HepG2 (cell line): ENCODE data around the gene OSBPL5. TPM values are rescaled to one million over a fixed set of nuclear protein-coding genes. Genes with fewer than 3 reads are reported as not detected.

Experiments used
- ATAC-seq: fragments of 200-7000 bp; cut with Tn5 transposase; 3 replicates; pipeline ENCODE4 v1.9.1; 2020; ENCODE audit warnings: mild to moderate bottlenecking, moderate library complexity
- BruUV-seq: library from RNA; stranded (reverse); fragments of 400-500 nt; replicated peaks from 2 replicates; lab custom pipeline; 2021; lab: Mats Ljungman, UMichigan
- CTCF ChIA-PET: fragments of 300-600 bp; formaldehyde crosslinking; extraction: SDS; loops from one replicate; lab custom pipeline; 2021; ENCODE audit warnings: low total read pairs, inconsistent platforms, low intra/inter-chr PET ratio; lab: Yijun Ruan, JAX
- POLR2A ChIA-PET: fragments of 350-600 bp; sonication (Branson Sonifier 250); formaldehyde crosslinking; loops from one replicate; lab custom pipeline; 2020; ENCODE audit warnings: antibody characterized with exemption, inconsistent platforms; lab: Yijun Ruan, JAX
- DNase-seq: peaks from one replicate; pipeline ENCODE4 v3.0.0-alpha.2; 2015; ENCODE audit warnings: low spot score
- FAIRE-seq: peaks from 3 replicates; lab custom pipeline; 2011; peaks lifted over from hg19 to GRCh38; lab: Jason Lieb, UNC
- H2AFZ ChIP-seq: one replicate; pipeline ENCODE4 v1.6.1; 2011; ENCODE audit warnings: low read length, inconsistent platforms
- H3K27ac ChIP-seq: fragments of 300-600 bp; 3 replicates; pipeline ENCODE4 v1.8.0; 2011; ENCODE audit warnings: mixed run types, mild to moderate bottlenecking, mixed read lengths, low read length, inconsistent platforms; ENCODE audit not compliant: insufficient read depth; ENCODE audit errors: extremely low read length
- H3K27me3 ChIP-seq, 2 experiments: fragments of 200-600 bp in 1 of 2; 2 replicates in 1 of 2; 3 replicates in 1 of 2; pipeline versions ENCODE4 v1.6.0 to v1.8.0; 2011; ENCODE audit warnings: low read length in 2 of 2, mild to moderate bottlenecking in 2 of 2, moderate library complexity in 2 of 2, inconsistent platforms in 1 of 2; ENCODE audit not compliant: insufficient read depth in 2 of 2, control insufficient read depth in 1 of 2
- H3K36me3 ChIP-seq, 2 experiments: fragments of 200-600 bp in 1 of 2; replicated peaks in 1 of 2; 2 replicates in 1 of 2; 3 replicates in 1 of 2; pipeline versions ENCODE4 v1.5.1 to v1.8.0; 2011; ENCODE audit warnings: low read length in 2 of 2, inconsistent platforms in 1 of 2; ENCODE audit not compliant: insufficient read depth in 2 of 2, control insufficient read depth in 1 of 2
- H3K4me1 ChIP-seq: 2 replicates; pipeline ENCODE4 v1.5.1; 2012; ENCODE audit warnings: low read length, inconsistent platforms; ENCODE audit not compliant: insufficient read depth
- H3K4me2 ChIP-seq: 2 replicates; pipeline ENCODE4 v1.6.0; 2011; ENCODE audit warnings: low read depth, low read length, inconsistent platforms
- H3K4me3 ChIP-seq, 3 experiments: fragments of 200-600 bp in 1 of 3; sonication (generic), shearing (Covaris generic) in 1 of 3; replicated peaks in 1 of 3; 2 replicates each; pipeline ENCODE4 v1.5.1; 2011 to 2016; ENCODE audit warnings: low read length in 3 of 3, inconsistent platforms in 2 of 3, low read depth in 2 of 3, mild to moderate bottlenecking in 2 of 3, control low read depth in 1 of 3, mixed read lengths in 1 of 3; ENCODE audit not compliant: insufficient read depth in 1 of 3
- H3K79me2 ChIP-seq: one replicate; pipeline ENCODE4 v1.6.1; 2011; ENCODE audit warnings: low read length, inconsistent platforms; ENCODE audit not compliant: insufficient read depth
- H3K9ac ChIP-seq: 2 replicates; pipeline ENCODE4 v1.6.0; 2011; ENCODE audit warnings: mild to moderate bottlenecking, low read depth, low read length, inconsistent platforms; ENCODE audit not compliant: insufficient read depth
- H3K9me3 ChIP-seq: 2 replicates; pipeline ENCODE4 v1.5.1; 2012; ENCODE audit warnings: mild to moderate bottlenecking, low read length
- H4K20me1 ChIP-seq: 2 replicates; pipeline ENCODE4 v1.6.0; 2011; ENCODE audit warnings: inconsistent platforms, mild to moderate bottlenecking, low read length, moderate library complexity; ENCODE audit not compliant: insufficient read depth
- CC2D1A ChIP-seq: sonication (generic); formaldehyde crosslinking; IDR thresholded peaks from 2 replicates; pipeline ENCODE4 v1.8.1; 2023; ENCODE audit warnings: mild to moderate bottlenecking, missing genetic modification reagents
- MED8 ChIP-seq: sonication (generic); formaldehyde crosslinking; IDR thresholded peaks from 2 replicates; pipeline ENCODE4 v1.8.1; 2023; ENCODE audit warnings: mild to moderate bottlenecking, missing genetic modification reagents; ENCODE audit not compliant: insufficient replicate concordance
- NFIB ChIP-seq: sonication (generic); formaldehyde crosslinking; IDR thresholded peaks from 2 replicates; pipeline ENCODE4 v1.9.0; 2021; ENCODE audit warnings: missing genetic modification reagents, mild to moderate bottlenecking, borderline replicate concordance
- NFYB ChIP-seq: sonication (generic); formaldehyde crosslinking; IDR thresholded peaks from 2 replicates; pipeline ENCODE4 v1.4.0; 2020; ENCODE audit warnings: missing genetic modification reagents
- PRMT3 ChIP-seq: sonication (generic); formaldehyde crosslinking; IDR thresholded peaks from 2 replicates; pipeline ENCODE4 v1.8.1; 2022; ENCODE audit warnings: low read depth, mild to moderate bottlenecking, moderate library complexity, missing genetic modification reagents, borderline replicate concordance
- SMC3 ChIP-seq: IDR thresholded peaks from 2 replicates; pipeline ENCODE4 v1.6.1; 2011; ENCODE audit warnings: low read length, improper control_type of control experiment
- ZFX ChIP-seq: sonication (generic); formaldehyde crosslinking; IDR thresholded peaks from 2 replicates; pipeline ENCODE4 v1.4.0; 2020; ENCODE audit warnings: mild to moderate bottlenecking, low read depth, missing genetic modification reagents, moderate library complexity
- ZIK1 ChIP-seq: sonication (generic); formaldehyde crosslinking; IDR thresholded peaks from 2 replicates; pipeline ENCODE4 v1.5.0; 2020; ENCODE audit warnings: mild to moderate bottlenecking, low read depth, missing genetic modification reagents, borderline replicate concordance
- ZNF234 ChIP-seq: sonication (generic); formaldehyde crosslinking; conservative IDR thresholded peaks from 2 replicates; pipeline ENCODE4 v1.5.1; 2020; ENCODE audit warnings: mild to moderate bottlenecking, missing genetic modification reagents
- ZNF280D ChIP-seq: sonication (generic); formaldehyde crosslinking; IDR thresholded peaks from 2 replicates; pipeline ENCODE4 v1.5.1; 2020; ENCODE audit warnings: mild to moderate bottlenecking, missing genetic modification reagents
- ZNF598 ChIP-seq: sonication (generic); formaldehyde crosslinking; IDR thresholded peaks from 2 replicates; pipeline ENCODE4 v1.5.1; 2020; ENCODE audit warnings: mild to moderate bottlenecking, missing genetic modification reagents, borderline replicate concordance
- ZNF768 ChIP-seq: sonication (generic); formaldehyde crosslinking; IDR thresholded peaks from 2 replicates; pipeline ENCODE4 v1.4.0; 2020; ENCODE audit warnings: missing genetic modification reagents
- ZNF775 ChIP-seq: sonication (generic); formaldehyde crosslinking; IDR thresholded peaks from 2 replicates; pipeline ENCODE4 v1.4.0; 2020; ENCODE audit warnings: missing genetic modification reagents, mild to moderate bottlenecking, moderate library complexity, borderline replicate concordance
- WGBS: methylation state at CpG from one replicate; pipeline ENCODE4 v1.1.6; 2017; ENCODE audit warnings: low lambda C conversion rate; 5-methylcytosine and 5-hydroxymethylcytosine counted together
- in situ Hi-C: cut with HindIII; loops from 2 replicates; pipeline ENCODE4 v1.10.0; 2017; ENCODE audit warnings: low pct_unique_long_range_greater_than_20kb; ENCODE audit not compliant: extremely low pct_ligation_motif_present
- intact Hi-C: fragments of 100-400 bp; cut with micrococcal nuclease; formaldehyde crosslinking; loops from one replicate; pipeline ENCODE4 v1.10.0; 2022; ENCODE audit not compliant: unreplicated experiment
- polyA plus RNA-seq, 8 experiments: library from polyadenylated mRNA; depleted of rRNA in 3 of 8; stranded (reverse) in 7 of 8; unstranded in 1 of 8; fragments of >200 nt; fragmentation: Illumina TruSeq in 4 of 8; extraction: Trizol in 4 of 8; gene quantifications; 2 replicates each; pipeline versions ENCODE4 v1.2.1 to v1.2.3, GENCODE V29; 2011 to 2016; ENCODE audit warnings: low read depth in 4 of 8, missing spikeins in 1 of 8, mixed read lengths in 1 of 8; ENCODE audit not compliant: insufficient read depth in 1 of 8
- total RNA-seq, 5 experiments: library from RNA; depleted of rRNA; stranded (reverse); fragments of >200 nt; fragmentation: Illumina TruSeq; extraction: Trizol; gene quantifications; 2 replicates each; pipeline ENCODE4 v1.2.3, GENCODE V29; 2016; ENCODE audit warnings: low read depth in 1 of 5

The OSBPL5 gene
- total and polyA plus RNA-seq, 2 of the 13 experiments (the other 11 are each of a cell fraction or from before 2014, with no cell fraction given): not detected

- no peak for ATAC-seq
- POLR2A ChIA-PET: no interaction called here
- TF ChIP-seq ZNF598: no peak
- no peak for TF ChIP-seq ZNF234 (CRISPR knock-in tag)
- TF ChIP-seq NFYB (CRISPR knock-in tag): no peak
- no peak for TF ChIP-seq ZFX (CRISPR knock-in tag)
- TF ChIP-seq CC2D1A (CRISPR knock-in tag): no peak
- TF ChIP-seq ZNF280D (CRISPR knock-in tag): no peak
- TF ChIP-seq SMC3: no peak
- no peak for TF ChIP-seq ZNF775
- TF ChIP-seq NFIB (CRISPR knock-in tag): no peak
- no peak for TF ChIP-seq MED8 (CRISPR knock-in tag)
- TF ChIP-seq ZIK1 (CRISPR knock-in tag): no peak
- no peak for TF ChIP-seq PRMT3 (CRISPR knock-in tag)
- no peak for TF ChIP-seq ZNF768 (CRISPR knock-in tag)
These were observed 31.6 kb downstream of the OSBPL5 start for GRCh38 chr11:3133261-3134217.

More at GRCh38 chr11:3133261-3134217, 31.6 kb downstream of the OSBPL5 start:
- Histone ChIP-seq H3K27me3 (peaks cover 8 to 47% of the 10 kb centered on the region in 2 experiments; a peak in 4 of 5 replicates), H3K4me3 (no peak overlapping the region), H4K20me1 (no peaks in the 10 kb centered on the region; the same call in 1 of the 2 replicates), H3K79me2 (no peaks in the 10 kb centered on the region), H2AFZ (no peak overlapping the region), H3K27ac (no peak overlapping the region), H3K4me2 (no peak overlapping the region), H3K9me3 (no peaks in the 10 kb centered on the region), H3K4me1 (no peaks in the 10 kb centered on the region), H3K9ac (no peak overlapping the region), H3K36me3 (no peaks in the 10 kb centered on the region)
- in situ Hi-C loops (no loop called here), intact Hi-C loops (no loop called here)
- no TSS peak for BruUV-seq
- FAIRE-seq (no peak), DNase-seq (no peak)
- CTCF ChIA-PET: no interaction called here
- WGBS: 26% methylated on average over 14 of the region's 23 CpGs
